ENCODE data around the gene FOXN3.

FOXN3 gene

DNA sequence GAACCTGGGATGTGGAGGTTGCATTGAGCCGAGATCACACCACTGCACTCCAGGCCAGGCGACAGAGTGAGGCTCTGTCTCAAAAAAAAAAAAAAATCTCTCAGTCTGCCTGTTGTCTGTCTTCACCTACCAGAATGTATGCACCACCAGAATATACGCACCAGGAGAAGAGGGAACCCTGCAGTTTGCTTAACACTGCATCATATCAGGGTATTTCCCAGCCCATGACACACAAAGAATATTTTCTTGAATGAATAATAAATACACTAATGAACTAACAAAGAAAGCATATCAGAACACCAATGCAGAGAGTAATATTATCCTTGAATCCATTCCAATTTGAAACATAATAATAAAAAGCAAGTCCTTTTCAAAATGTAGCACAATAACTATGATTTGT is 44.2 kb upstream of the FOXN3 start:
- H3K27ac ChIP-seq (replicated peaks) = no peak overlapping the region
- DNase-seq (ENCODE audit: low read depth in 1 of 2, low spot score in 1 of 2) = no peak
- no peaks in the 10 kb centered on the region for H3K27me3 ChIP-seq (ENCODE audit: insufficient read depth, poor library complexity, severe bottlenecking)
- TF ChIP-seq SPI1 (IDR thresholded peaks at IDR 0.05; ENCODE audit: borderline replicate concordance, low read depth) (no peak), POLR2AphosphoS5 (IDR thresholded peaks at IDR 0.05; ENCODE audit: low read depth) (no peak), GABPA (IDR thresholded peaks at IDR 0.05; ENCODE audit: low read depth) (no peak)
- TF ChIP-seq, protein P1, sequence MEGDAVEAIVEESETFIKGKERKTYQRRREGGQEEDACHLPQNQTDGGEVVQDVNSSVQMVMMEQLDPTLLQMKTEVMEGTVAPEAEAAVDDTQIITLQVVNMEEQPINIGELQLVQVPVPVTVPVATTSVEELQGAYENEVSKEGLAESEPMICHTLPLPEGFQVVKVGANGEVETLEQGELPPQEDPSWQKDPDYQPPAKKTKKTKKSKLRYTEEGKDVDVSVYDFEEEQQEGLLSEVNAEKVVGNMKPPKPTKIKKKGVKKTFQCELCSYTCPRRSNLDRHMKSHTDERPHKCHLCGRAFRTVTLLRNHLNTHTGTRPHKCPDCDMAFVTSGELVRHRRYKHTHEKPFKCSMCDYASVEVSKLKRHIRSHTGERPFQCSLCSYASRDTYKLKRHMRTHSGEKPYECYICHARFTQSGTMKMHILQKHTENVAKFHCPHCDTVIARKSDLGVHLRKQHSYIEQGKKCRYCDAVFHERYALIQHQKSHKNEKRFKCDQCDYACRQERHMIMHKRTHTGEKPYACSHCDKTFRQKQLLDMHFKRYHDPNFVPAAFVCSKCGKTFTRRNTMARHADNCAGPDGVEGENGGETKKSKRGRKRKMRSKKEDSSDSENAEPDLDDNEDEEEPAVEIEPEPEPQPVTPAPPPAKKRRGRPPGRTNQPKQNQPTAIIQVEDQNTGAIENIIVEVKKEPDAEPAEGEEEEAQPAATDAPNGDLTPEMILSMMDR (IDR thresholded peaks at IDR 0.05; ENCODE audit: insufficient read depth, low read length) = no peak
- TF ChIP-seq, protein P2, sequence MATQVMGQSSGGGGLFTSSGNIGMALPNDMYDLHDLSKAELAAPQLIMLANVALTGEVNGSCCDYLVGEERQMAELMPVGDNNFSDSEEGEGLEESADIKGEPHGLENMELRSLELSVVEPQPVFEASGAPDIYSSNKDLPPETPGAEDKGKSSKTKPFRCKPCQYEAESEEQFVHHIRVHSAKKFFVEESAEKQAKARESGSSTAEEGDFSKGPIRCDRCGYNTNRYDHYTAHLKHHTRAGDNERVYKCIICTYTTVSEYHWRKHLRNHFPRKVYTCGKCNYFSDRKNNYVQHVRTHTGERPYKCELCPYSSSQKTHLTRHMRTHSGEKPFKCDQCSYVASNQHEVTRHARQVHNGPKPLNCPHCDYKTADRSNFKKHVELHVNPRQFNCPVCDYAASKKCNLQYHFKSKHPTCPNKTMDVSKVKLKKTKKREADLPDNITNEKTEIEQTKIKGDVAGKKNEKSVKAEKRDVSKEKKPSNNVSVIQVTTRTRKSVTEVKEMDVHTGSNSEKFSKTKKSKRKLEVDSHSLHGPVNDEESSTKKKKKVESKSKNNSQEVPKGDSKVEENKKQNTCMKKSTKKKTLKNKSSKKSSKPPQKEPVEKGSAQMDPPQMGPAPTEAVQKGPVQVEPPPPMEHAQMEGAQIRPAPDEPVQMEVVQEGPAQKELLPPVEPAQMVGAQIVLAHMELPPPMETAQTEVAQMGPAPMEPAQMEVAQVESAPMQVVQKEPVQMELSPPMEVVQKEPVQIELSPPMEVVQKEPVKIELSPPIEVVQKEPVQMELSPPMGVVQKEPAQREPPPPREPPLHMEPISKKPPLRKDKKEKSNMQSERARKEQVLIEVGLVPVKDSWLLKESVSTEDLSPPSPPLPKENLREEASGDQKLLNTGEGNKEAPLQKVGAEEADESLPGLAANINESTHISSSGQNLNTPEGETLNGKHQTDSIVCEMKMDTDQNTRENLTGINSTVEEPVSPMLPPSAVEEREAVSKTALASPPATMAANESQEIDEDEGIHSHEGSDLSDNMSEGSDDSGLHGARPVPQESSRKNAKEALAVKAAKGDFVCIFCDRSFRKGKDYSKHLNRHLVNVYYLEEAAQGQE (IDR thresholded peaks at IDR 0.05; ENCODE audit: insufficient replicate concordance, low read depth) = no peak
- no peak overlapping the region for H3K4me3 ChIP-seq (replicated peaks; ENCODE audit: insufficient read depth, low read length)

DNA sequence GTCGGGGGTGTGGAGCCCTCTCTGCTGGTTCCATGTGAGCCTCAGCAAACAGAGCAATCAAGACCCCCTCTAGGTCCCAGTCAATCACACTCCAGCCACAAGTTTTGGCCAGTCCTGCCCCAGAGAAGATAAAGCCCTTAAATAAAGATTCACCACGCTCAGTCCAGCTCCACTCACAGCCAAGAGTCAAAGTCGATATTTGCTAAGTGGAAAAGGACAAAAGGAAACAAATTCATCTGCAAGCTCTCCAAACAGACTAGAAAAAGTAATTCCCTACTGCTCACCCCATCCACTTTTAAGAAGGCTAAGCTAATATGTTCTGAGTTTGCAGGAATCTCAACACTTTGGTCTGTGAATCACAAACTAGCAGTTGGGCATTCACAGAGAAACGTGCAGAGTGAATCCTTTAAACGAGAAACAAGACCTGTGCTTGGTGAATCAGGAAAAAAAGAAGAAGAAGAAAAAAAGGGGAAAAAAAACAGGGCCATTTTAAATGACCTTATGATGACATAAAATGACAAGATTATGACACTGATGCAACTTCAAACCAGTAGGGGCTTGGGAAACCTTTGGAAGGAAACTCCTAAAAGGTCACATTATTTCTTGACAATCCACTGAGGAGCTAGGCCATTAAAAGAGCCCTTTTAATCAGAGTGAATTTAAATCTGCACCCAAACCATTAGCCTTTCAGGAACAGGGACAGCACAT is 41.8 kb upstream of the FOXN3 start:
- TF ChIP-seq GABPA (IDR thresholded peaks at IDR 0.05; ENCODE audit: low read depth) = no peak
- TF ChIP-seq, protein P2 (IDR thresholded peaks at IDR 0.05; ENCODE audit: insufficient replicate concordance, low read depth) = no peak
- no peak for TF ChIP-seq POLR2AphosphoS5 (IDR thresholded peaks at IDR 0.05; ENCODE audit: low read depth)
- TF ChIP-seq SPI1 (IDR thresholded peaks at IDR 0.05; ENCODE audit: borderline replicate concordance, low read depth) = no peak
- TF ChIP-seq, protein P1 (IDR thresholded peaks at IDR 0.05; ENCODE audit: insufficient read depth, low read length) = no peak
- H3K27ac ChIP-seq (replicated peaks) = peak overlapping the region; percentile 42
- peak in 1 of 2 experiments; percentile 21 for DNase-seq (ENCODE audit: low read depth in 1 of 2, low spot score in 1 of 2)
- H3K4me3 ChIP-seq (replicated peaks; ENCODE audit: insufficient read depth, low read length) = no peak overlapping the region
- H3K27me3 ChIP-seq (ENCODE audit: insufficient read depth, poor library complexity, severe bottlenecking) = no peaks in the 10 kb centered on the region

DNA sequence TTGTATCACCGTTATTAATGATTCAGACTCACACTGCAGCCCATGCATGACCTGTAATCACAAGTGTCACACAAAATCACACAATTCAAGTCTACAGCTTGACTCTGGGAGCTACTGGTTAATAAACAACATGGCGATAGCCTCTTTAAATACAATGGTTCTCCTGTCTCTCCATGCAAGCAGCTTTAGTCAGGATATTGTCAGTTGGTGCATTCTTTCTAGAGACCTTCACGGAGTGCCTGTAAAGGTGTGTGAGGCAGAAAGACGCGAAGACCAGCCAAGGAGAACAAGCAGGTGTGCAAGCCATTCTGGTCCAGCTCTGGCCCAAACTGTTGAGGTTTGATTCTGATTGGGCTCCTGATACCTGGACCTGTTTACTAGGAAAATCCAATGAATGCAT is 40.0 kb upstream of the FOXN3 start:
- TF ChIP-seq, protein P2 (IDR thresholded peaks at IDR 0.05; ENCODE audit: insufficient replicate concordance, low read depth) = no peak
- TF ChIP-seq POLR2AphosphoS5 (IDR thresholded peaks at IDR 0.05; ENCODE audit: low read depth) (no peak), GABPA (IDR thresholded peaks at IDR 0.05; ENCODE audit: low read depth) (no peak), SPI1 (IDR thresholded peaks at IDR 0.05; ENCODE audit: borderline replicate concordance, low read depth) (no peak)
- TF ChIP-seq, protein P1 (IDR thresholded peaks at IDR 0.05; ENCODE audit: insufficient read depth, low read length) = no peak
- no peak overlapping the region for H3K27ac ChIP-seq (replicated peaks)
- H3K27me3 ChIP-seq (ENCODE audit: insufficient read depth, poor library complexity, severe bottlenecking) = no peaks in the 10 kb centered on the region
- no peak for DNase-seq (ENCODE audit: low read depth in 1 of 2, low spot score in 1 of 2)
- H3K4me3 ChIP-seq (replicated peaks; ENCODE audit: insufficient read depth, low read length) = no peak overlapping the region

Data from HL-60 (cell line).